IMR-90 (cell line): ENCODE data around the gene CELSR2. TPM values are rescaled to one million over a fixed set of nuclear protein-coding genes. Genes with fewer than 3 reads are reported as not detected.

Source experiments
- ATAC-seq: fragments of 200-7000 bp; cut with Tn5 transposase; 2 replicates; pipeline ENCODE4 v1.9.1; 2020; ENCODE audit warnings: low read depth, mild to moderate bottlenecking, moderate library complexity
- BruUV-seq: library from RNA; stranded (reverse); fragments of 400-500 nt; replicated peaks from 2 replicates; lab custom pipeline; 2021; lab: Mats Ljungman, UMichigan
- CTCF ChIA-PET: fragments of 300-600 bp; formaldehyde crosslinking; extraction: SDS; loops from one replicate; lab custom pipeline; 2021; ENCODE audit warnings: antibody characterized with exemption; lab: Yijun Ruan, JAX
- POLR2A ChIA-PET: fragments of 300-600 bp; sonication (Branson Sonifier 250); formaldehyde crosslinking; loops from one replicate; lab custom pipeline; 2022; ENCODE audit warnings: antibody characterized with exemption; ENCODE audit not compliant: unreplicated experiment; lab: Charles Lee
- DNase-seq: peaks from one replicate; pipeline ENCODE4 v3.0.0; 2013
- H2AFZ ChIP-seq: replicated peaks from 2 replicates; pipeline ENCODE3; 2013; ENCODE audit warnings: low read length, mild to moderate bottlenecking; ENCODE audit not compliant: poor library complexity
- H2AK5ac ChIP-seq: 2 replicates; pipeline ENCODE4 v1.6.1; 2013; ENCODE audit warnings: low read depth, low read length, inconsistent platforms
- H2AK9ac ChIP-seq: replicated peaks from 2 replicates; pipeline ENCODE3; 2013; ENCODE audit warnings: mild to moderate bottlenecking, low read depth, low read length, moderate library complexity; ENCODE audit not compliant: poor library complexity
- H2BK120ac ChIP-seq: 2 replicates; pipeline ENCODE4 v1.6.1; 2013; ENCODE audit warnings: low read depth, low read length, inconsistent platforms
- H2BK15ac ChIP-seq: 3 replicates; pipeline ENCODE4 v1.6.1; 2013; ENCODE audit warnings: low read depth, low read length, inconsistent platforms
- H2BK20ac ChIP-seq: 2 replicates; pipeline ENCODE4 v1.6.1; 2013; ENCODE audit warnings: low read depth, mild to moderate bottlenecking, inconsistent platforms, low read length, moderate library complexity
- H2BK5ac ChIP-seq: 2 replicates; pipeline ENCODE4 v1.6.1; 2013; ENCODE audit warnings: mild to moderate bottlenecking, low read depth, low read length, inconsistent platforms; ENCODE audit not compliant: poor library complexity, severe bottlenecking
- H3K14ac ChIP-seq: replicated peaks from 2 replicates; pipeline ENCODE4 v1.6.1; 2013; ENCODE audit warnings: low read depth, low read length, inconsistent platforms
- H3K18ac ChIP-seq: 2 replicates; pipeline ENCODE4 v1.6.1; 2013; ENCODE audit warnings: low read depth, low read length, control low read depth
- H3K23ac ChIP-seq: 2 replicates; pipeline ENCODE4 v1.6.1; 2013; ENCODE audit warnings: low read depth, low read length, inconsistent platforms
- H3K27ac ChIP-seq: 2 replicates; pipeline ENCODE4 v1.5.1; 2013; ENCODE audit warnings: mild to moderate bottlenecking, control low read depth, low read length; ENCODE audit not compliant: insufficient read depth
- H3K27me3 ChIP-seq: 2 replicates; pipeline ENCODE4 v1.6.1; 2013; ENCODE audit warnings: low read length; ENCODE audit not compliant: control insufficient read depth, insufficient read depth
- H3K36me3 ChIP-seq: 2 replicates; pipeline ENCODE4 v1.6.1; 2013; ENCODE audit warnings: low read length, mixed read lengths; ENCODE audit not compliant: control insufficient read depth, insufficient read depth
- H3K4ac ChIP-seq: 2 replicates; pipeline ENCODE4 v1.6.1; 2013; ENCODE audit warnings: low read depth, low read length, inconsistent platforms
- H3K4me1 ChIP-seq: 2 replicates; pipeline ENCODE4 v1.6.1; 2013; ENCODE audit warnings: low read length, mixed read lengths; ENCODE audit not compliant: control insufficient read depth, insufficient read depth
- H3K4me2 ChIP-seq: 2 replicates; pipeline ENCODE4 v1.6.1; 2013; ENCODE audit warnings: low read depth, mild to moderate bottlenecking, control low read depth, low read length, moderate library complexity
- H3K4me3 ChIP-seq: 2 replicates; pipeline ENCODE4 v1.5.1; 2013; ENCODE audit warnings: low read depth, mild to moderate bottlenecking, control low read depth, low read length, moderate library complexity; ENCODE audit not compliant: insufficient read depth
- H3K56ac ChIP-seq: 2 replicates; pipeline ENCODE4 v1.6.1; 2013; ENCODE audit warnings: low read length, inconsistent platforms; ENCODE audit not compliant: insufficient read depth; ENCODE audit errors: extremely low read depth
- H3K79me1 ChIP-seq, 2 experiments: 2 replicates each; pipeline ENCODE4 v1.6.1; 2013; ENCODE audit warnings: low read length in 2 of 2, inconsistent platforms in 1 of 2, low read depth in 1 of 2
- H3K9ac ChIP-seq: 2 replicates; pipeline ENCODE4 v1.6.1; 2013; ENCODE audit warnings: low read depth, low read length, control low read depth
- H3K9me1 ChIP-seq: 2 replicates; pipeline ENCODE4 v1.6.1; 2013; ENCODE audit warnings: low read length, inconsistent platforms; ENCODE audit not compliant: insufficient read depth
- H3K9me3 ChIP-seq: 2 replicates; pipeline ENCODE4 v1.6.1; 2013; ENCODE audit warnings: low read length; ENCODE audit not compliant: control insufficient read depth, insufficient read depth
- H4K20me1 ChIP-seq: 2 replicates; pipeline ENCODE4 v1.6.1; 2013; ENCODE audit warnings: low read length, inconsistent platforms; ENCODE audit not compliant: insufficient read depth
- H4K5ac ChIP-seq: 2 replicates; pipeline ENCODE4 v1.6.1; 2013; ENCODE audit warnings: mild to moderate bottlenecking, low read depth, low read length, control low read depth
- H4K8ac ChIP-seq, 2 experiments: 2 replicates each; pipeline ENCODE4 v1.6.1; 2013; ENCODE audit warnings: low read depth in 2 of 2, low read length in 2 of 2, control low read depth in 1 of 2, inconsistent platforms in 1 of 2
- H4K91ac ChIP-seq: 2 replicates; pipeline ENCODE4 v1.6.1; 2013; ENCODE audit warnings: low read depth, low read length, inconsistent platforms; ENCODE audit not compliant: insufficient read depth
- BHLHE40 ChIP-seq: fragments of 150-350 bp; IDR thresholded peaks from 2 replicates; pipeline ENCODE4 v1.6.1; 2016; ENCODE audit warnings: mild to moderate bottlenecking, low read depth, low read length
- CEBPB ChIP-seq: IDR thresholded peaks from 2 replicates; pipeline ENCODE4 v1.6.1; 2012; ENCODE audit warnings: low read depth, low read length, improper control_type of control experiment
- CHD1 ChIP-seq: IDR thresholded peaks from 2 replicates; pipeline ENCODE4 v1.6.1; 2012; ENCODE audit warnings: low read depth, low read length, improper control_type of control experiment
- FOS ChIP-seq: fragments of 150-350 bp; IDR thresholded peaks from 2 replicates; pipeline ENCODE4 v1.6.1; 2016; ENCODE audit warnings: low read depth, low read length
- MAFK ChIP-seq: IDR thresholded peaks from 2 replicates; pipeline ENCODE4 v1.6.1; 2012; ENCODE audit warnings: low read depth, low read length, improper control_type of control experiment
- MAZ ChIP-seq: IDR thresholded peaks from 2 replicates; pipeline ENCODE4 v1.6.1; 2012; ENCODE audit warnings: low read depth, mild to moderate bottlenecking, low read length, improper control_type of control experiment, moderate library complexity, borderline replicate concordance
- MXI1 ChIP-seq: IDR thresholded peaks from 2 replicates; pipeline ENCODE4 v1.6.1; 2012; ENCODE audit warnings: low read depth, mild to moderate bottlenecking, low read length, moderate library complexity, borderline replicate concordance
- NFE2L2 ChIP-seq: fragments of 150-350 bp; IDR thresholded peaks from 2 replicates; pipeline ENCODE4 v1.6.1; 2016; ENCODE audit warnings: low read depth, mild to moderate bottlenecking, low read length
- POLR2A ChIP-seq: IDR thresholded peaks from 2 replicates; pipeline ENCODE4 v1.6.1; 2012; ENCODE audit warnings: mild to moderate bottlenecking, low read depth, low read length
- RAD21 ChIP-seq: IDR thresholded peaks from 2 replicates; pipeline ENCODE4 v1.6.1; 2012; ENCODE audit warnings: low read length, improper control_type of control experiment
- RCOR1 ChIP-seq: IDR thresholded peaks from 2 replicates; pipeline ENCODE4 v1.6.1; 2012; ENCODE audit warnings: mild to moderate bottlenecking, low read length, improper control_type of control experiment; ENCODE audit not compliant: insufficient replicate concordance
- RFX5 ChIP-seq: IDR thresholded peaks from 2 replicates; pipeline ENCODE4 v1.8.0; 2012; ENCODE audit warnings: low read depth, mild to moderate bottlenecking, low read length, moderate library complexity
- SMC3 ChIP-seq: fragments of 150-350 bp; IDR thresholded peaks from 2 replicates; pipeline ENCODE4 v1.6.1; 2016; ENCODE audit warnings: low read depth, mild to moderate bottlenecking, antibody characterized with exemption, low read length, moderate library complexity
- WGBS, 2 experiments: methylation state at CpG; one replicate each; pipeline versions ENCODE4 v1.1.5 to v1.1.7; 2013; ENCODE audit warnings: missing lambda C conversion rate in 2 of 2; ENCODE audit not compliant: insufficient read length in 1 of 2; ENCODE audit errors: extremely low coverage in 2 of 2; 5-methylcytosine and 5-hydroxymethylcytosine counted together
- dilution Hi-C: fragments of 300-500 bp; cut with HindIII; formaldehyde crosslinking; loops from one replicate; pipeline ENCODE4 v1.14.3; 2018; ENCODE audit warnings: low sequenced_read_pairs; ENCODE audit not compliant: unreplicated experiment
- in situ Hi-C: fragments of 300-500 bp; cut with MboI; formaldehyde crosslinking; loops from 3 replicates; pipeline ENCODE4 v1.14.3; 2019; ENCODE audit warnings: low sequenced_read_pairs, inconsistent platforms, mixed read lengths
- intact Hi-C: fragments of 100-400 bp; cut with micrococcal nuclease; formaldehyde crosslinking; loops from 2 replicates; pipeline ENCODE4 v1.10.0; 2022
- polyA plus RNA-seq, 3 experiments: library from polyadenylated mRNA; depleted of rRNA; stranded (reverse); fragments of >200 nt; gene quantifications; 2 replicates each; pipeline ENCODE4 v1.2.3, GENCODE V29; 2012; ENCODE audit warnings: low replicate concordance in 1 of 3
- total RNA-seq: library from RNA; depleted of rRNA; stranded (reverse); fragments of >200 nt; gene quantifications from 2 replicates; pipeline ENCODE4 v1.2.3, GENCODE V29; 2012
- TF ChIP-seq, protein P1 (sequence below): conservative IDR thresholded peaks from 2 replicates; pipeline ENCODE4 v1.5.1; 2012; ENCODE audit warnings: mild to moderate bottlenecking, low read depth, low read length, improper control_type of control experiment
- TF ChIP-seq, protein P2 (sequence below): fragments of 150-350 bp; IDR thresholded peaks from 2 replicates; pipeline ENCODE4 v1.6.1; 2017; ENCODE audit warnings: mild to moderate bottlenecking, antibody characterized with exemption, low read length, low read depth
- TF ChIP-seq, protein P3 (sequence below): fragments of 150-350 bp; IDR thresholded peaks from 2 replicates; pipeline ENCODE4 v1.6.1; 2016; ENCODE audit warnings: low read depth, mild to moderate bottlenecking, low read length, moderate library complexity, borderline replicate concordance

The CELSR2 gene
- total and polyA plus RNA-seq, 2 of the 4 experiments (the other 2 are of a cell fraction) = 1.3 to 5.3 TPM

DNA sequence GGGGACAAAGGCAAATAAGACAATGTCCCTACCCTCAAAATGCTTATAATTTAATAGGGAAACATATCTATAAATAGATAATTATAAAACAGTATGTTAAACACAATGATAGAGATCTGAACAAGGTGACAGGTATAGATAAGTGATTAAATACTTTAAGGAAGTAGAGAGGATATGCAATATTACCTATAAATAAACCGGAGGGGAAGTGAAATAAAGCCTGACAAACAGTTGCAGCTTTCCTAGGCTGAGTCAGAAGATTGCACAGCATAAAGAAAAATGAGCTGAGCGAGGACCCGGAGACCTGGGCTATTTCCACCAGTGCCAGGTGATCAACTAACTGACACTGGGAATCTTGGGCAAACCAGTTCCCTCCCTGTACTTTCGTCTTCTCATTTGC, 45.1 kb downstream of the CELSR2 start:
- no peak overlapping the region for H3K23ac ChIP-seq
- peak overlapping the region; percentile 75; the same call in 1 of the 2 replicates for H2BK20ac ChIP-seq
- H3K18ac ChIP-seq = no peak overlapping the region
- no peak overlapping the region for H3K14ac ChIP-seq
- in situ Hi-C loops = no loop called here
- no peak overlapping the region for H4K91ac ChIP-seq
- H3K79me1 ChIP-seq = 0 out of 4 replicates have a peak, but pooled peaks cover 0 to 6% of the 10 kb centered on the region in 2 experiments
- H2AK9ac ChIP-seq = no peak overlapping the region
- H3K4ac ChIP-seq = peak overlapping the region; percentile 66; the same call in 1 of the 2 replicates
- no peak for ATAC-seq
- intact Hi-C loops = no loop called here
- H2AK5ac ChIP-seq = peak overlapping the region; percentile 80; the same call in 1 of the 2 replicates
- 0 out of 4 replicates have a peak overlapping the region, but pooled peaks of 1 of the 2 experiments have one; percentile 71 for H4K8ac ChIP-seq
- no peak for DNase-seq
- H3K27me3 ChIP-seq = no peaks in the 10 kb centered on the region
- no peaks in the 10 kb centered on the region for H3K36me3 ChIP-seq
- TF ChIP-seq, protein P1, sequence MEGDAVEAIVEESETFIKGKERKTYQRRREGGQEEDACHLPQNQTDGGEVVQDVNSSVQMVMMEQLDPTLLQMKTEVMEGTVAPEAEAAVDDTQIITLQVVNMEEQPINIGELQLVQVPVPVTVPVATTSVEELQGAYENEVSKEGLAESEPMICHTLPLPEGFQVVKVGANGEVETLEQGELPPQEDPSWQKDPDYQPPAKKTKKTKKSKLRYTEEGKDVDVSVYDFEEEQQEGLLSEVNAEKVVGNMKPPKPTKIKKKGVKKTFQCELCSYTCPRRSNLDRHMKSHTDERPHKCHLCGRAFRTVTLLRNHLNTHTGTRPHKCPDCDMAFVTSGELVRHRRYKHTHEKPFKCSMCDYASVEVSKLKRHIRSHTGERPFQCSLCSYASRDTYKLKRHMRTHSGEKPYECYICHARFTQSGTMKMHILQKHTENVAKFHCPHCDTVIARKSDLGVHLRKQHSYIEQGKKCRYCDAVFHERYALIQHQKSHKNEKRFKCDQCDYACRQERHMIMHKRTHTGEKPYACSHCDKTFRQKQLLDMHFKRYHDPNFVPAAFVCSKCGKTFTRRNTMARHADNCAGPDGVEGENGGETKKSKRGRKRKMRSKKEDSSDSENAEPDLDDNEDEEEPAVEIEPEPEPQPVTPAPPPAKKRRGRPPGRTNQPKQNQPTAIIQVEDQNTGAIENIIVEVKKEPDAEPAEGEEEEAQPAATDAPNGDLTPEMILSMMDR = no peak
- TF ChIP-seq, protein P2, sequence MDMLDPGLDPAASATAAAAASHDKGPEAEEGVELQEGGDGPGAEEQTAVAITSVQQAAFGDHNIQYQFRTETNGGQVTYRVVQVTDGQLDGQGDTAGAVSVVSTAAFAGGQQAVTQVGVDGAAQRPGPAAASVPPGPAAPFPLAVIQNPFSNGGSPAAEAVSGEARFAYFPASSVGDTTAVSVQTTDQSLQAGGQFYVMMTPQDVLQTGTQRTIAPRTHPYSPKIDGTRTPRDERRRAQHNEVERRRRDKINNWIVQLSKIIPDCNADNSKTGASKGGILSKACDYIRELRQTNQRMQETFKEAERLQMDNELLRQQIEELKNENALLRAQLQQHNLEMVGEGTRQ = no peak
- TF ChIP-seq, protein P3, sequence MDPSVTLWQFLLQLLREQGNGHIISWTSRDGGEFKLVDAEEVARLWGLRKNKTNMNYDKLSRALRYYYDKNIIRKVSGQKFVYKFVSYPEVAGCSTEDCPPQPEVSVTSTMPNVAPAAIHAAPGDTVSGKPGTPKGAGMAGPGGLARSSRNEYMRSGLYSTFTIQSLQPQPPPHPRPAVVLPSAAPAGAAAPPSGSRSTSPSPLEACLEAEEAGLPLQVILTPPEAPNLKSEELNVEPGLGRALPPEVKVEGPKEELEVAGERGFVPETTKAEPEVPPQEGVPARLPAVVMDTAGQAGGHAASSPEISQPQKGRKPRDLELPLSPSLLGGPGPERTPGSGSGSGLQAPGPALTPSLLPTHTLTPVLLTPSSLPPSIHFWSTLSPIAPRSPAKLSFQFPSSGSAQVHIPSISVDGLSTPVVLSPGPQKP = no peak
- TF ChIP-seq RCOR1 (no peak), CEBPB (no peak), CHD1 (no peak), FOS (no peak), POLR2A (no peak), MXI1 (no peak), SMC3 (no peak), RAD21 (no peak), RFX5 (no peak), MAZ (no peak), NFE2L2 (no peak), MAFK (no peak), BHLHE40 (no peak)
- ChIA-PET CTCF (no interaction called here), POLR2A (no interaction called here)
- no peak overlapping the region for H4K5ac ChIP-seq
- H3K9me3 ChIP-seq = no peaks in the 10 kb centered on the region
- H3K4me3 ChIP-seq = no peak overlapping the region
- H3K9ac ChIP-seq = no peak overlapping the region
- no peak overlapping the region for H2AFZ ChIP-seq
- no peak overlapping the region for H3K27ac ChIP-seq
- H3K56ac ChIP-seq = no peak overlapping the region
- no peak overlapping the region for H2BK15ac ChIP-seq
- peaks cover 2% of the 10 kb centered on the region; the same call in 1 of the 2 replicates for H4K20me1 ChIP-seq
- no TSS peak for BruUV-seq
- H3K4me1 ChIP-seq = peaks cover 17% of the 10 kb centered on the region
- peaks cover 29% of the 10 kb centered on the region for H3K9me1 ChIP-seq
- no peak overlapping the region for H2BK5ac ChIP-seq
- H3K4me2 ChIP-seq = no peak overlapping the region
- dilution Hi-C loops = no loop called here
- H2BK120ac ChIP-seq = peak overlapping the region; percentile 62; the same call in 1 of the 2 replicates
- 100% methylated on average over 2 of the region's 4 CpGs; no CpG with 5 or more reads in 1 of the 2 experiments for WGBS, 2 experiments
